GM21723 (cell line): Measurements from ENCODE around the gene SDCBP2.

Experiments
- ATAC-seq: cut with Tn5 transposase; IDR thresholded peaks from one replicate; pipeline ENCODE4 v1.9.1; 2021; ENCODE audit warnings: mild to moderate bottlenecking, moderate library complexity; ENCODE audit not compliant: unreplicated experiment

Gene SDCBP2

DNA sequence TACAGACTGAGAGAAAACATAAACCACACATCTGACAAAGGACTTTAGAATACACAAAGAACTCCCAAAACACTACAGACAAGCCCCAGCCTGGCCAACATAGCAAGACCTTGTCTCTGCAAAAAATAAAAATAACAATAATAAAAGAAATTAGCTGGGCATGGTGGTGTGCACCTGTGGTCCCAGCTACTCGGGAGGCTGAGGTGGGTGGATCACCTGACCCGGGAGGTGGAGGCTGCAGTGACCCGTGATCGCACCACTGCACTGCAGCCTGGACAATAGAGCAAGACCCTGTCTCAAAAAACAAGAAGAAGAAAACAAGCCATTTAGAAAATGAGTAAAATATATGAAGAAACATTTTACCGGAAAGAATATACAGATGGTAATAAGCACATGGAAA, 13.1 kb downstream of the SDCBP2 start:
- ATAC-seq = no peak

- no peak for ATAC-seq
Measured at GRCh38 chr20:1313236-1313964, 15.5 kb downstream of the SDCBP2 start.

DNA sequence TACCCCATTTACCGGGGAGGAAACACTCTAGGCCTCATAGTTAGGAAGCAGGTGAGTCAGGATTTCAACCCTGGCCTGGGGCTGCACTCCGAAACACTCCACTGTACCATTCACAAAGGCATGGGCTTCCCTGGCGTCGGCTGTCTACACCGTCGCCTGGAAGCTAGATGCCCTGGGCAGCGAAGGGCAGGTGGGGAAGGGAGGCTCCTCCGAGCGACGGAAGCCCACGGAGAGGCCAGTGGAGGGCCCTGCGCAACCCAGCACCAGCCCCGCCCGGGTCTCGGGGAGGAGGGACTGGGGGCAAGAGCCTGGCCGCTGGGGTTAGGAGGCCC, 16.1 kb downstream of the SDCBP2 start:
- ATAC-seq = no peak

DNA sequence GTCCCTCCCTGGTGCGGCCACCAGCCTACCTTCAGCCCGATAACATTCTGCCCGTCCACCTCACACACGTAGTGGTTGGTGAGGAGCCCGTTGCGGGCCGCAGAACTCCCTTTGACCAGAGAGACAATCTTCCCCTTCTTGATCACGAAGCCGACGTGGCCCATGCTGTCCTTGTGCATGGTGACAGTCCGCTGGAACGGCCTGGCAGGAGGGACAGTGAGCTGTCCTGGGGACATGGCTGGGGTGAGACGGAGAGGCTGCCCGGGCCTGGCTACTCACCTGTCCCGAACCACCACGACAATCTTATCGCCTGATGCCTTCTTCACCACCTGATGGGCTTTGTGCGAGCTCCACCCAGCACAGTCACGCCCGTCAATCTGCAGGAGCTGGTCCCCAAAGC, 16.6 kb downstream of the SDCBP2 start:
- ATAC-seq = no peak

GRCh38 chr20:1310506-1311190, 18.3 kb downstream of the SDCBP2 start:
- no peak for ATAC-seq

DNA sequence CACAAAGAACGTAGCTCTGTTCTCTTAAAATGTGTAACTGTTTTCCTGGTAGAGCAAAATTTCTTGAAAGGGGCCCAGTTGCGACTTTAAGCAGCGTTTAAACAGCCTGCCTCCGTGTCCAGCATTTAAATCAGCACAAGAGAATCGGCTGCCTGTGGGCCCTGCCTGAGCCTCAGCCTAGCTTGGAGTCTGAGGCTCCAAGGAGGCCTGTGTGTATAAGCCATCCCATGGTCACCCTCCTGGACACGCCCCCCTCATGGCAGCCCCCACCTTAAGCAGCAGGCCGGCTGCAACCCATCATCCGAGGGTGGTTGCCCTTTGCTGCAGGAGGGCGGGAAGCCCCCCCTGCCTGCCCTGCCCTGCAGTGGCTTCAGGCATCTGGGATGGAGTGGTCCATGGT, 18.9 kb downstream of the SDCBP2 start:
- ATAC-seq = no peak

DNA sequence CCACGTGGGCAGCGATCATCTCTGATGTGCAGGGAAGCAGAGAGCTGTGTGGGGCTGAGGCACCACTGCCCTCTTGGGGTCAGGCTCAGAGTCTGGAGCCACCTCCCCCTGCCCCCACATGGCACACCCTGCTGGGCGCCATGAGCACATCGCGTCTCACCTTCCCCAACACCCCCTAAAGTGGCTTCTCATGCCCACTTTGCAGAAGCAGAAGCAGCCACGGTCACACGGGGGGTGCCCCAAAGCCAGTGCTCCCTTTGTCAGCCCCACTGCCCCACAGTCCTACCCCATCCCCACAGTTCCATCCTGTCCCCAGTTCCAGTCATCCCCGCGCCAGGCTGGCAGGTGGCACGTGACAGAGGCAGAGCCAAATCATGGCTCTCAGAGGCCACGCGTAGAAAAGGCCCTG, 19.5 kb downstream of the SDCBP2 start:
- no peak for ATAC-seq

DNA sequence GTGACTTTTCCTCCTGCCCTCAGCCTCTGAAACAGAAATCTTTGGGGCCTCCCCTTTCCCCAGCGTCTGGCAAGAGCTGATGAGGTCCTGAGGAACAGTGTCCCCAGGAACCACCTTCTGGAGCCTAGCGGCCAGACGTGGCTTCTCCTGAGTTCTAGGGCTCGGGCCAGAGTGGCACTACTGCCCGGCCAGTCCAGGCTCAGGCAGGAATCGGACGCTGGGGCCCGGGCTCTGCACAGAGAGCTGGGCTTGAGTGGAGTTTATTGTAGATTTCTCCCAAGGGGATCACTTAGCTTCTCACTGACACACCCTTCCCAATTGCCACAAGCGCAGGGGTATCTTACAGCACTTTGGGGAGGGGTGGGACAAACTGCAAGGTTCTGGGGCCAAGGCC, 20.2 kb downstream of the SDCBP2 start:
- no peak for ATAC-seq

DNA sequence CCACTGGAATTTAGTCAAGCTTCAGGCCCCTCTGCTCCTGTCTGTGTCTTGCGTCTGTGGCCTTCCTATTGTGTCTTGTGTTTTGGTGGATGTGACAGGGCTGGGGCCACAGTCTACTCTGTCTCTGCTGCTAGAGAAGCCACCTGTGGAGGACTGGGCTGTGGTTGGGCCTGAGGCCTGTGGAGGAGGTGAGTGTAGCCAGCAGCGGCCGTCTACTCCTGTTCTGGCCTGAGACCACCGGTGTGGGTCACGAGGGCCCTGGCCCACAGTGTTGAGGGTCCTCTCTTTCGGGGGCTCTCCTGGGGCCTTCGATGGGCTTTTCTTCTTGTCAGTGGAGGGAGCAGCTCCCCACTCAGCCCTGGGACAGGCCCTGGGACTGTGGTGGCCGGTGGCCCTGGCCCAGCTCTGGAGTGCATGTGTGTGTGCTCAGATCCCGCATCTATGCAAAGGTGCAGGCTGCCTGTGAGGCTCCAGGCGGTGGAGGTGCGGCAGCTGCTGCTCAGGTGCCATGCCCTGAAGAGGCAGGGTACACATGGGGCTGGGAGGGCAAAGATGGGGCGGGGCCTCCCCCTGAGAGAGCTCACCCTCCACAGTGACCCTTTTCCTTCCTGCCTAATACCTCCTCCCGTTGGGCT, 20.8 kb downstream of the SDCBP2 start:
- ATAC-seq = no peak

DNA sequence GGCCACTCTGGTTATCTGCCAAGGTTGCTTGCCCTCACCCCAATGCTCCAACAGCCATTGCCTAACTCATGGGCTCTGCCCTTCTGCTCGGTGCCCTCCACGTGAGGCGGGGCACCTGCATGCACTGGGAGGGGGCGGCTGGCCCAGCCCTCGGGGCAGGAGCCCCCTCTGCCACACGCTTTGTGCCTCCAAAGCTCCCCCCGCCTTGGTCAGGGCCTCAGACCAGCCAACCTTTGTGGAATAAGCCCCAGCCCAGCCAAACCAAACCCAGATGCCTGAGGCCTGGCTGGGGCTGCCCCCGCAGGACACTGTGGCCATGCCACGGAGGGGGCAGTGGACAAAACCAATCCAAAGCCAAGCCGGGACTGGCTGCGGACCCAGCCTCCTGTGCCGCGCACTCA, 21.4 kb downstream of the SDCBP2 start:
- ATAC-seq = no peak

DNA sequence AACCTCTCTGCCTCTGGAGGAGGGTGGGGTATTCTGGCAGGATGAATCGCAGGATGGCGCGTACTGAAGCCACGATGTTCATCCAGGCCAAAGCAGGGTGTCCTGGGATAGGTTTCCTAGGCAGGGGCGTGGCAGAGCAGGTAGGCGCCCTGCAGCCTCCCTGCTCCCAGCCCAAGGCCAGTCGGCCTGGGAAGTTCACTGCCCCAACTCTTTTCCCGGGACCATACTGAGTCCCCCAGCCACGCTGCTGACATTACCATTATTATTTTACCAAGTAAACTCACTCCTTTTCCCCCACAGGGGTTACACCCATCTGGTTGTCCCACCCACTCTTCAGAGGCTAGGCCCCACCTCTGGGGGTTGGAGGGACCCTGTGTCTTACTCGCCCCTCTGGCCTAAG, 21.8 kb downstream of the SDCBP2 start:
- no peak for ATAC-seq

DNA sequence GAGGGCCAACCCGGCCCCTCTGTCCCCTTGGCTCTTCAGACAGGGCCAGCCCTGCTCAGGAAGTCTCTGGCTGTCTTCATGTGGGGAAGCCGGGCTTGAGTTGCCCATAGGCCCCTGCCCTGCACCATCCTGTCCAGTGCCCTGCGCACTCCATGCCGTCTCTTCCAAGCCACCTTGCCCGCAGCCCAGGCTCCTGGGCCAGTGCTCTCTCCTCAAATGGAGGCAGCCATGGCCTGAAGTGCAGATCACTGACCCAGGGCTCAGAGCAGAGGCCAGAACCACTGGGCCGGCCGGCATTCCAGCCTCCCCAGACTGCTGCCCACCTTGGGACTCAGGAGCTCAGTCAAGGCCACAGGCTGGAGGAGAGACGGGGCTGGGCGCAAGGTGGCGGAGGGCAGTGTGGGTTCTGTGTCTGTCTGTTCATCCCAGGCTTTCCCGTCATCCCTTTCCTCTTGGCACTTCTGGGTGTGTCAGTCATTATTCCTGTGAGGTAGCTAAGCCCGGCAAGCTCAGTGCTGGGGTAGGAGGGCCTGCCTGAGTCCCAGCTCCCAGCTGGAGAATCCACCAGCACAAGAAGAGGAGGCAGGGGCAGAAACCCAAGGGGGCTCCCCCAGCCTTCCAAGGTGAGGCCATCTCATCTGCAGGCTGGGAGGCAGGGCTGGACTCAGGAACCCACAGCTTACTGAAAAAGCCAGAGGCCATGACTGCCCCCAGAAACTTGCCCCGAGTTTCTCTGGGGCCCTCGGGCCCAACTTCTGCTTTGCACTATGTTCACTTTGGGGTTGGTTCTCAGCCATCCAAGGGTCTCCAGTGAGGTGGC, 22.4 kb downstream of the SDCBP2 start:
- no peak for ATAC-seq

DNA sequence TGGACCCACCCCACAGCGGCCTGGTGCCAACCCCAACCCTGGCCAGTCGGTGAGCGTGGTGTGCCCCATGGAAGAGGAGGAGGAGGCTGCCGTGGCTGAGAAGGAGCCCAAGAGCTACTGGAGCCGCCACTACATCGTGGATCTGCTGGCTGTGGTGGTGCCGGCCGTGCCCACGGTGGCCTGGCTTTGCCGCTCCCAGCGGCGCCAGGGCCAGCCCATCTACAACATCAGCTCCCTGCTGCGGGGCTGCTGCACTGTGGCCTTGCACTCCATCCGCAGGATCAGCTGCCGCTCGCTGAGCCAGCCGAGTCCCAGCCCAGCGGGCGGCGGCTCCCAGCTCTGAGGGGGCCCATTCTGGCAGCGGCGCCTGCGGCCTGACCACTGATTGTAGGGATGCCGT, 23.2 kb downstream of the SDCBP2 start:
- ATAC-seq = no peak

- ATAC-seq = no peak
Measured at GRCh38 chr20:1304710-1305515, 24.0 kb downstream of the SDCBP2 start.

GRCh38 chr20:1302685-1303541, 26.0 kb downstream of the SDCBP2 start:
- no peak for ATAC-seq

GRCh38 chr20:1301031-1301529, 27.9 kb downstream of the SDCBP2 start:
- no peak for ATAC-seq

DNA sequence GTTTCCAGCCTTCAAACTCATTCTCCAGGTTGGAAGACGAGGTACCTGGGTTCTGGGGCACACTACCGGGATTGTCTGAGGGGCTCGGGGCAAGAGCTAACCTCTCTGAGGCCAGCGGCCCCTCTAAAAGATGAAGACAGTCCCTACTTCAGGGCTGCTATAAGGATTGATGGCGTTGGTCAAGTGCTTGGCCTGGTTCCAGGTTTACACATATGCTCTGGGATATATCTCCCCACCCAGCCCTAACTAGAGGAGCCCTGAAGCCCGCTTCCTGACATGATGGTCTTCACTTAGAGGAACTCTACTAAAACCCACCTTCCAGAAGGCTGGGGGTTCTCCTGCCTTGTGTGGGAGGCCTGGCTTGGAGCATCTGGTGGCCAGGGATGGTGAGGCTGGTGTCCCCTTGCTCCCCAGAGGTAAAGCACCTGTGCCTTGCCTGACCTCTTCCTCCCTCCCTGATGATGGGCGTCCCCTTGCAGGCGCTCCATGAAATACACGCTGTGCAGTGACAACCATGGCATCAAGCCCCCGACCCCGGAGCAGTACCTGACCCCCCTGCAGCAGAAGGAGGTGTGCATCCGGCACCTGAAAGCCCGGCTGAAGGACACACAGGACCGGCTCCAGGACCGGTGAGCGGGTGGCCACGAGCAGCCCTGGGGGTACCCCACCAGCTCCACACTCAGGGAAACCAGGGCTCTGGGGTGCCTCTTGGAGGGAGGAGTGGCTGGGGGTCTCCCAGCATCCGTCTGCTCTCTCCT, 28.7 kb downstream of the SDCBP2 start:
- ATAC-seq = no peak

DNA sequence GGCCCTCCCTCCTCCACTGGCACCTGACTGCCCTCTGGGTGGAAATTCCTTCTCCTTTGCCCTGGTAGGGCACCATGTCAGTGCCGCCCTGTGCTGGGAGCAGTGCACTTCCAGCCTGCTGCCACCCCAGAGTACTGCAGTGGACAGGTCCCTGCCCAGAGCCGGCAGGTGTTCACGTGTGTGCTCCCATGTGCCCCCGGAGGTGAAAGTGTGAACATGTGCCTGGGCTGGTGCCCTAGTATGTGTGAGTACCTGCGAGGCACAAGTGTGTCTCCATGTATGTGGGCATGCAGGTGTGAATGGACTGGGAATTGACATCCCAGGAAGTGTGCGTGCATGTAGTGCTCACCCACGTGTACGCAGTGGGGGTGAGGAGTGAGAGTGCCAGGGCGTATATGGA, 29.4 kb downstream of the SDCBP2 start:
- no peak for ATAC-seq
